ENCODE data around the gene ITPR1. TPM values are rescaled to one million over a fixed set of nuclear protein-coding genes. Genes with fewer than 3 reads are reported as not detected.

The ITPR1 gene
- total RNA-seq, 2 experiments from 2014 or later, result 84.4 to 104 TPM

GRCh38 chr3:4509983-4510755 lies 17.0 kb downstream of the ITPR1 start:
- Histone ChIP-seq H3K79me2 (ENCODE audit: insufficient read depth, low read depth, low read length) (peaks cover 42% of the 10 kb centered on the region; the same call in 1 of the 2 replicates), H2AFZ (ENCODE audit: low read length) (no peak overlapping the region), H4K20me1 (ENCODE audit: insufficient read depth, low read length) (no peaks in the 10 kb centered on the region), H3K36me3 (ENCODE audit: insufficient read depth, low read length) (peaks cover 18% of the 10 kb centered on the region; the same call in 1 of the 2 replicates), H3K9me3 (ENCODE audit: low read length) (no peaks in the 10 kb centered on the region), H3K4me1 (ENCODE audit: insufficient read depth, low read length, poor library complexity, severe bottlenecking) (peaks cover 41% of the 10 kb centered on the region), H3K4me3 (ENCODE audit: low read depth, low read length, poor library complexity, severe bottlenecking) (no peak overlapping the region), H3K4me2 (ENCODE audit: low read length) (no peak overlapping the region), H3K9me2 (ENCODE audit: insufficient read depth, low read length) (no peaks in the 10 kb centered on the region), H3K27ac (ENCODE audit: low read depth, low read length, poor library complexity, severe bottlenecking) (no peak overlapping the region)
- intact Hi-C loops (cut with micrococcal nuclease; ENCODE audit: unreplicated experiment), result no loop called here
- DNase-seq (ENCODE audit: low spot score), result no peak
- CTCF ChIA-PET (ENCODE audit: unreplicated experiment), result no interaction called here
- POLR2A ChIA-PET, result interaction anchor here (1.8 to 11.0 kb wide), 2 partner anchors 9 to 17 kb away, joined by 5 to 206 read pairs; partner anchors contain the start of gene ITPR1
- TF ChIP-seq EZH2phosphoT487 (IDR thresholded peaks at IDR 0.05; ENCODE audit: borderline replicate concordance, low read depth, low read length) (no peak), CTCF (conservative IDR thresholded peaks at IDR 0.05; ENCODE audit: low read length) (no peak)
- BruUV-seq (replicated peaks), result no TSS peak

GRCh38 chr3:4511491-4512262 lies 18.5 kb downstream of the ITPR1 start:
- CTCF ChIA-PET (ENCODE audit: unreplicated experiment), result no interaction called here
- H3K36me3 ChIP-seq (ENCODE audit: insufficient read depth, low read length), result peaks cover 25% of the 10 kb centered on the region; the same call in 1 of the 2 replicates
- H3K4me1 ChIP-seq (ENCODE audit: insufficient read depth, low read length, poor library complexity, severe bottlenecking), result peaks cover 29% of the 10 kb centered on the region
- no peak overlapping the region for H3K27ac ChIP-seq (ENCODE audit: low read depth, low read length, poor library complexity, severe bottlenecking)
- TF ChIP-seq CTCF (conservative IDR thresholded peaks at IDR 0.05; ENCODE audit: low read length) (no peak), EZH2phosphoT487 (IDR thresholded peaks at IDR 0.05; ENCODE audit: borderline replicate concordance, low read depth, low read length) (no peak)
- H3K9me3 ChIP-seq (ENCODE audit: low read length), result no peaks in the 10 kb centered on the region
- peaks cover 32% of the 10 kb centered on the region for H3K79me2 ChIP-seq (ENCODE audit: insufficient read depth, low read depth, low read length)
- DNase-seq (ENCODE audit: low spot score), result no peak
- no peak overlapping the region for H3K4me3 ChIP-seq (ENCODE audit: low read depth, low read length, poor library complexity, severe bottlenecking)
- POLR2A ChIA-PET, result interaction anchor here (1.4 to 11.0 kb wide), 3 partner anchors 8 to 19 kb away, joined by 3 to 206 read pairs (median 5); partner anchors contain the start of gene ITPR1
- no TSS peak for BruUV-seq (replicated peaks)
- H4K20me1 ChIP-seq (ENCODE audit: insufficient read depth, low read length), result no peaks in the 10 kb centered on the region
- no peak overlapping the region for H3K4me2 ChIP-seq (ENCODE audit: low read length)
- intact Hi-C loops (cut with micrococcal nuclease; ENCODE audit: unreplicated experiment), result no loop called here
- H3K9me2 ChIP-seq (ENCODE audit: insufficient read depth, low read length), result no peaks in the 10 kb centered on the region
- no peak overlapping the region for H2AFZ ChIP-seq (ENCODE audit: low read length)
